K562 (cell line): Measurements from ENCODE around the gene ATP9B. TPM values are rescaled to one million over a fixed set of nuclear protein-coding genes. Genes with fewer than 3 reads are reported as not detected.
A peak's percentile ranks its signal among the peaks of the same experiment; 100 is the strongest.

Source experiments
- E2F5 ChIP-seq: sonication (generic); formaldehyde crosslinking; IDR thresholded peaks from 2 replicates; pipeline ENCODE4 v1.8.0; 2022; ENCODE audit warnings: mild to moderate bottlenecking, missing genetic modification reagents
- HCFC1 ChIP-seq: IDR thresholded peaks from 2 replicates; pipeline ENCODE4 v1.6.1; 2012; ENCODE audit warnings: low read depth, low read length, improper control_type of control experiment
- RB1 ChIP-seq: fragments of 450-650 bp; IDR thresholded peaks from 2 replicates; pipeline ENCODE4 v1.6.1; 2017; ENCODE audit warnings: low read depth, mild to moderate bottlenecking
- ZNF395 ChIP-seq: fragments of 200-800 bp; sonication (Bioruptor generic); IDR thresholded peaks from 2 replicates; pipeline ENCODE4 v1.6.1; 2017; ENCODE audit warnings: missing genetic modification characterization, missing compliant biosample characterization
- polyA plus RNA-seq, 8 experiments: library from polyadenylated mRNA; depleted of rRNA in 4 of 8; stranded (reverse) in 5 of 8; unstranded in 3 of 8; fragments of >200 nt; fragmentation: Nextera tagmentation in 2 of 8; fragmentation: Illumina TruSeq in 1 of 8; extraction: Ambion mirVana in 2 of 8; extraction: Trizol in 1 of 8; gene quantifications; 2 replicates each; pipeline versions ENCODE4 v1.2.1 to v1.2.3, GENCODE V29; 2011 to 2014; ENCODE audit warnings: inconsistent platforms in 1 of 8, missing spikeins in 1 of 8
- total RNA-seq, 7 experiments: library from RNA; depleted of rRNA in 6 of 7; stranded (reverse); fragments of >200 nt in 6 of 7; fragmentation: Illumina TruSeq in 2 of 7; extraction: Trizol in 2 of 7; gene quantifications; 2 replicates each; pipeline versions ENCODE4 v1.2.1 to v1.2.3, GENCODE V29; 2011 to 2021; ENCODE audit warnings: low replicate concordance in 1 of 7
- TF ChIP-seq, protein P1 (sequence below): sonication (generic); formaldehyde crosslinking; IDR thresholded peaks from 2 replicates; pipeline ENCODE4 v1.9.0; 2022; ENCODE audit warnings: mild to moderate bottlenecking, missing genetic modification reagents
- TF ChIP-seq, protein P2 (sequence below), 2 experiments: IDR thresholded peaks; 2 replicates each; pipeline ENCODE4 v1.6.1; 2011; ENCODE audit warnings: borderline replicate concordance in 1 of 2, control low read depth in 1 of 2, low read depth in 1 of 2, low read length in 1 of 2, mild to moderate bottlenecking in 1 of 2, mixed read lengths in 1 of 2, moderate library complexity in 1 of 2; ENCODE audit not compliant: insufficient read depth in 1 of 2, insufficient read length in 1 of 2, poor library complexity in 1 of 2, severe bottlenecking in 1 of 2; ENCODE audit errors: extremely low read depth in 1 of 2
- TF ChIP-seq, protein P3 (sequence below), 2 experiments: fragments of 450-650 bp; conservative IDR thresholded peaks; 2 replicates each; pipeline ENCODE4 v1.6.1; 2017; ENCODE audit warnings: mild to moderate bottlenecking in 2 of 2, moderate library complexity in 2 of 2

The ATP9B gene
- total and polyA plus RNA-seq, 9 of the 15 experiments (the other 6 are each of a cell fraction or from before 2014, with no cell fraction given), result 0.66 to 13.2 (median 7.9) TPM

DNA sequence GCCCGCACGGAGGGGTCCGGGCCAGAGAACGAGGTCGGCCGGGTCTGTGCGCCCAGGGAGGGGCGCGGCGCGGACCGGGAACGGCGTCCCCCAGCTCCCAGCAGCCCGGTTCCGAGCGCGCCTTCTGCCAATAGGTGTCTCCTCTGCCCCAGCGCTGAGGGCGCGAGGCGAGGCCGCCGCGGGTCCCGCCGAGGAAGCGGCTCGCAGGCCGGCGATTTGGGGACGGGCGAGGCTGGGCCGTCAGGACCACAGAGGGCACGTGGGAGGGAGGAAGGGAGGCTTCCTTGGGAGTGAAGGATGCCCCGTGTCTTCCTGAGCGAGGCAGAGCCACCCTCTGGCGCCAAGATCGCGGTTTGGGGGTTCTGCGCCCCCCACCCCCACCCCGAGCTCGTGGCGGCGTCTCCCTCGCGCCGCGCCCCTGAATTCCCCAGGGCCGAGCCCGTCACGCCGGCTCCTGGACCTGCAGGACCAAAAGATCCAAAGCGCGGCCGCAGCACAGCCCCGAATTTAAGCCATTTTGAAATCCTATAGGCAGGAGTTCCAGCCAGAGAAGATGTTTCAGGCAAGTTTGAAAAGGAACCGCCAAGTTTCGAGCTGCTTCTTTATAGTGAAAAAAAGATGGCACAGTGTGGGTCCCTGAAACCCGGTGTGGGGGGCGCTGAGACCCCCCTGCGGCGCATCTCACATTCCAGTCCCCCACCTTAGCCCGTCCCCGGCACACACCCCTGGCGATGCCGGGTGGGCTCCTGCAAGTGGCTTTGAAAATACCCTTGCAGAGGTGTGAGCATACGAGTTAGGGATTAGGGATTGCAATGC lies 327.4 kb downstream of the ATP9B start (continued):
- TF ChIP-seq ZNF395 (CRISPR knock-in tag) (no peak), E2F5 (CRISPR knock-in tag) (no peak), RB1 (no peak), HCFC1 (no peak)
- TF ChIP-seq, protein P1, sequence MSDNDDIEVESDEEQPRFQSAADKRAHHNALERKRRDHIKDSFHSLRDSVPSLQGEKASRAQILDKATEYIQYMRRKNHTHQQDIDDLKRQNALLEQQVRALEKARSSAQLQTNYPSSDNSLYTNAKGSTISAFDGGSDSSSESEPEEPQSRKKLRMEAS (CRISPR knock-in tag), result 0 out of 2 replicates have a peak, but pooled peaks have one; percentile 17
- TF ChIP-seq, protein P2, sequence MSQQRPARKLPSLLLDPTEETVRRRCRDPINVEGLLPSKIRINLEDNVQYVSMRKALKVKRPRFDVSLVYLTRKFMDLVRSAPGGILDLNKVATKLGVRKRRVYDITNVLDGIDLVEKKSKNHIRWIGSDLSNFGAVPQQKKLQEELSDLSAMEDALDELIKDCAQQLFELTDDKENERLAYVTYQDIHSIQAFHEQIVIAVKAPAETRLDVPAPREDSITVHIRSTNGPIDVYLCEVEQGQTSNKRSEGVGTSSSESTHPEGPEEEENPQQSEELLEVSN (IDR thresholded peaks at IDR 0.05; ENCODE audit: borderline replicate concordance in 1 of 2, extremely low read depth in 1 of 2, insufficient read depth in 1 of 2, insufficient read length in 1 of 2, low read depth in 1 of 2, low read length in 1 of 2, poor library complexity in 1 of 2, severe bottlenecking in 1 of 2), result peak; percentile 42 to 81
- TF ChIP-seq, protein P3, sequence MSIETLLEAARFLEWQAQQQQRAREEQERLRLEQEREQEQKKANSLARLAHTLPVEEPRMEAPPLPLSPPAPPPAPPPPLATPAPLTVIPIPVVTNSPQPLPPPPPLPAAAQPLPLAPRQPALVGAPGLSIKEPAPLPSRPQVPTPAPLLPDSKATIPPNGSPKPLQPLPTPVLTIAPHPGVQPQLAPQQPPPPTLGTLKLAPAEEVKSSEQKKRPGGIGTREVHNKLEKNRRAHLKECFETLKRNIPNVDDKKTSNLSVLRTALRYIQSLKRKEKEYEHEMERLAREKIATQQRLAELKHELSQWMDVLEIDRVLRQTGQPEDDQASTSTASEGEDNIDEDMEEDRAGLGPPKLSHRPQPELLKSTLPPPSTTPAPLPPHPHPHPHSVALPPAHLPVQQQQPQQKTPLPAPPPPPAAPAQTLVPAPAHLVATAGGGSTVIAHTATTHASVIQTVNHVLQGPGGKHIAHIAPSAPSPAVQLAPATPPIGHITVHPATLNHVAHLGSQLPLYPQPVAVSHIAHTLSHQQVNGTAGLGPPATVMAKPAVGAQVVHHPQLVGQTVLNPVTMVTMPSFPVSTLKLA (conservative IDR thresholded peaks at IDR 0.05), result 0 out of 4 replicates have a peak, but pooled peaks of 1 of the 2 experiments have one; percentile 28
